DND-41 (cell line): ENCODE measurements around the gene AGO4.
"Not testable (repeated sequence)": the region's sequence is repeated elsewhere in the genome, so short reads cannot be mapped to it uniquely, and the experiment has no call there.

Experiments used
- ATAC-seq: fragments of 200-7000 bp; cut with Tn5 transposase; 3 replicates; pipeline ENCODE4 v1.9.1; 2021; ENCODE audit warnings: low read depth; ENCODE audit not compliant: insufficient read depth
- DNase-seq: peaks from one replicate; pipeline ENCODE4 v3.0.0-alpha.2; 2020
- H2AFZ ChIP-seq: 2 replicates; pipeline ENCODE4 v1.6.0; 2012; ENCODE audit warnings: low read depth, low read length
- H3K27ac ChIP-seq: 2 replicates; pipeline ENCODE4 v1.5.1; 2012; ENCODE audit warnings: low read length, inconsistent platforms
- H3K27me3 ChIP-seq: fragments of 200-600 bp; sonication (generic); 2 replicates; pipeline ENCODE4 v1.6.0; 2012; ENCODE audit warnings: low read length, mild to moderate bottlenecking, inconsistent platforms; ENCODE audit not compliant: insufficient read depth, poor library complexity
- H3K36me3 ChIP-seq: 2 replicates; pipeline ENCODE4 v1.5.1; 2012; ENCODE audit warnings: low read length, inconsistent platforms; ENCODE audit not compliant: insufficient read depth
- H3K4me1 ChIP-seq: 2 replicates; pipeline ENCODE4 v1.5.1; 2012; ENCODE audit warnings: mild to moderate bottlenecking, low read length; ENCODE audit not compliant: insufficient read depth
- H3K4me2 ChIP-seq: 2 replicates; pipeline ENCODE4 v1.6.0; 2012; ENCODE audit warnings: mild to moderate bottlenecking, moderate library complexity, low read length, inconsistent platforms; ENCODE audit not compliant: insufficient read depth
- H3K4me3 ChIP-seq, 2 experiments: fragments of 200-600 bp in 1 of 2; shearing (Covaris generic) in 1 of 2; 2 replicates each; pipeline ENCODE4 v1.5.1; 2012 to 2016; ENCODE audit warnings: inconsistent platforms in 2 of 2, low read length in 2 of 2, mild to moderate bottlenecking in 2 of 2, low read depth in 1 of 2, moderate library complexity in 1 of 2
- H3K79me2 ChIP-seq: 2 replicates; pipeline ENCODE4 v1.6.0; 2012; ENCODE audit warnings: low read length, inconsistent platforms; ENCODE audit not compliant: insufficient read depth
- H3K9ac ChIP-seq: 2 replicates; pipeline ENCODE4 v1.6.0; 2012; ENCODE audit warnings: low read depth, mild to moderate bottlenecking, inconsistent platforms, low read length, moderate library complexity
- H3K9me3 ChIP-seq: 2 replicates; pipeline ENCODE4 v1.5.1; 2012; ENCODE audit warnings: low read length, moderate library complexity, mild to moderate bottlenecking, inconsistent platforms; ENCODE audit not compliant: insufficient read depth, severe bottlenecking
- H4K20me1 ChIP-seq: 2 replicates; pipeline ENCODE4 v1.6.0; 2012; ENCODE audit warnings: low read length; ENCODE audit not compliant: insufficient read depth
- CTCF ChIP-seq: IDR thresholded peaks from 2 replicates; pipeline ENCODE4 v1.5.1; 2012; ENCODE audit warnings: borderline replicate concordance, low read length, moderate library complexity, mild to moderate bottlenecking; ENCODE audit not compliant: poor library complexity, severe bottlenecking; ENCODE audit errors: extremely low read depth
- EZH2 ChIP-seq: IDR thresholded peaks from 3 replicates; pipeline ENCODE4 v1.6.1; 2012; ENCODE audit warnings: borderline replicate concordance, low read depth, mild to moderate bottlenecking, moderate library complexity, low read length, inconsistent platforms; ENCODE audit not compliant: severe bottlenecking

Gene AGO4

GRCh38 chr1:35866991-35867390, 59.2 kb downstream of the AGO4 start:
- TF ChIP-seq CTCF (no peak), EZH2 (no peak)
- no peaks in the 10 kb centered on the region for H3K27me3 ChIP-seq
- no peaks in the 10 kb centered on the region for H3K9me3 ChIP-seq
- no peak overlapping the region for H3K27ac ChIP-seq
- H2AFZ ChIP-seq = no peak overlapping the region
- no peak overlapping the region for H3K9ac ChIP-seq
- ATAC-seq (no peak), DNase-seq (no peak)
- H3K4me1 ChIP-seq = no peaks in the 10 kb centered on the region
- no peaks in the 10 kb centered on the region for H3K79me2 ChIP-seq
- H3K36me3 ChIP-seq = no peaks in the 10 kb centered on the region
- H3K4me3 ChIP-seq = no peak overlapping the region
- no peaks in the 10 kb centered on the region for H4K20me1 ChIP-seq
- H3K4me2 ChIP-seq = no peak overlapping the region

GRCh38 chr1:35869245-35869950, 61.6 kb downstream of the AGO4 start:
- not testable (repeated sequence) for H3K9ac ChIP-seq, H3K4me2 ChIP-seq, H3K4me3 ChIP-seq, H3K79me2 ChIP-seq, H4K20me1 ChIP-seq, H3K4me1 ChIP-seq, H3K36me3 ChIP-seq, DNase-seq, H3K9me3 ChIP-seq, H3K27me3 ChIP-seq, ATAC-seq, H3K27ac ChIP-seq, H2AFZ ChIP-seq

GRCh38 chr1:35870651-35871309, 63.0 kb downstream of the AGO4 start:
- H3K9me3 ChIP-seq = no peaks in the 10 kb centered on the region
- TF ChIP-seq CTCF (no peak), EZH2 (no peak)
- ATAC-seq (no peak), DNase-seq (no peak)
- no peaks in the 10 kb centered on the region for H4K20me1 ChIP-seq
- H3K79me2 ChIP-seq = no peaks in the 10 kb centered on the region
- H3K27me3 ChIP-seq = no peaks in the 10 kb centered on the region
- H2AFZ ChIP-seq = no peak overlapping the region
- no peaks in the 10 kb centered on the region for H3K4me1 ChIP-seq
- H3K4me3 ChIP-seq = no peak overlapping the region
- H3K36me3 ChIP-seq = no peaks in the 10 kb centered on the region
- H3K9ac ChIP-seq = no peak overlapping the region
- H3K4me2 ChIP-seq = no peak overlapping the region
- no peak overlapping the region for H3K27ac ChIP-seq

GRCh38 chr1:35873243-35873750, 65.5 kb downstream of the AGO4 start:
- Histone ChIP-seq H3K4me3 (no peak overlapping the region), H2AFZ (no peak overlapping the region), H4K20me1 (no peaks in the 10 kb centered on the region), H3K4me2 (no peak overlapping the region), H3K36me3 (no peaks in the 10 kb centered on the region), H3K79me2 (no peaks in the 10 kb centered on the region), H3K9me3 (no peaks in the 10 kb centered on the region), H3K4me1 (no peaks in the 10 kb centered on the region), H3K27ac (no peak overlapping the region), H3K9ac (no peak overlapping the region), H3K27me3 (no peaks in the 10 kb centered on the region)
- DNase-seq (no peak), ATAC-seq (no peak)
- TF ChIP-seq CTCF (no peak), EZH2 (no peak)

- H2AFZ ChIP-seq, H3K9ac ChIP-seq, H3K4me2 ChIP-seq, H3K79me2 ChIP-seq, H3K27me3 ChIP-seq, H3K4me3 ChIP-seq, H3K4me1 ChIP-seq, H3K36me3 ChIP-seq, H3K9me3 ChIP-seq, H3K27ac ChIP-seq, H4K20me1 ChIP-seq, DNase-seq, ATAC-seq: not testable (repeated sequence)
Observed at GRCh38 chr1:35874115-35874514, 66.3 kb downstream of the AGO4 start.
